Measurements from ENCODE around the gene CD40LG.

GRCh38 chrX:136656361-136656964 is 8.5 kb downstream of the CD40LG start:
- no peak for TF ChIP-seq HNF4A (conservative IDR thresholded peaks at IDR 0.05)
- no peak for TF ChIP-seq CTCF (IDR thresholded peaks at IDR 0.05; ENCODE audit: low read depth, low read length, missing input control)
- TF ChIP-seq REST (IDR thresholded peaks at IDR 0.05): no peak
- TF ChIP-seq RXRA (IDR thresholded peaks at IDR 0.05): no peak
- no peak for TF ChIP-seq ATF3 (IDR thresholded peaks at IDR 0.05)
- no peak for TF ChIP-seq YY1 (IDR thresholded peaks at IDR 0.05)
- TF ChIP-seq GABPA (IDR thresholded peaks at IDR 0.05 in 1 of 2, conservative IDR thresholded peaks at IDR 0.05 in 1 of 2): no peak
